Mesenchymal stem cell (in vitro differentiated cells and primary cell): Measurements from ENCODE around the gene MTCL1.

ENCODE experiments used
- DNase-seq: peaks from one replicate; pipeline ENCODE4 v3.0.0-alpha.2; 2013
- H2AFZ ChIP-seq: one replicate; pipeline ENCODE4 v1.6.1; 2013; ENCODE audit warnings: low read depth, mild to moderate bottlenecking, control low read depth, inconsistent platforms, low read length, moderate library complexity
- H2AK5ac ChIP-seq: 2 replicates; pipeline ENCODE4 v1.6.1; 2013; ENCODE audit warnings: low read length, moderate library complexity, mild to moderate bottlenecking, inconsistent platforms; ENCODE audit not compliant: severe bottlenecking
- H2BK120ac ChIP-seq: one replicate; pipeline ENCODE4 v1.6.1; 2013; ENCODE audit warnings: low read depth, mild to moderate bottlenecking, inconsistent platforms, low read length, moderate library complexity
- H2BK12ac ChIP-seq, 2 experiments: one replicate each; pipeline ENCODE4 v1.6.1; 2013; ENCODE audit warnings: inconsistent platforms in 2 of 2, low read length in 2 of 2, mild to moderate bottlenecking in 2 of 2, moderate library complexity in 2 of 2, control low read depth in 1 of 2
- H2BK15ac ChIP-seq: one replicate; pipeline ENCODE4 v1.6.1; 2013; ENCODE audit warnings: mild to moderate bottlenecking, low read depth, inconsistent platforms; ENCODE audit not compliant: poor library complexity, severe bottlenecking
- H2BK5ac ChIP-seq: 2 replicates; pipeline ENCODE4 v1.6.1; 2013; ENCODE audit warnings: low read depth, mild to moderate bottlenecking, low read length, control low read depth, inconsistent platforms; ENCODE audit not compliant: poor library complexity, severe bottlenecking
- H3K14ac ChIP-seq, 2 experiments: one replicate each; pipeline ENCODE4 v1.6.1; 2013; ENCODE audit warnings: inconsistent platforms in 2 of 2, low read length in 2 of 2, control low read depth in 1 of 2, mild to moderate bottlenecking in 1 of 2, moderate library complexity in 1 of 2
- H3K18ac ChIP-seq, 2 experiments: one replicate each; pipeline ENCODE4 v1.6.1; 2013; ENCODE audit warnings: inconsistent platforms in 2 of 2, low read length in 2 of 2, control low read depth in 1 of 2, low read depth in 1 of 2, mild to moderate bottlenecking in 1 of 2
- H3K23ac ChIP-seq, 2 experiments: one replicate each; pipeline ENCODE4 v1.6.1; 2013; ENCODE audit warnings: inconsistent platforms in 2 of 2, low read length in 2 of 2, mild to moderate bottlenecking in 2 of 2, moderate library complexity in 2 of 2, control low read depth in 1 of 2
- H3K27ac ChIP-seq: 2 replicates; pipeline ENCODE4 v1.5.1; 2013; ENCODE audit warnings: mild to moderate bottlenecking, moderate library complexity, low read length, control low read depth, inconsistent platforms; ENCODE audit not compliant: poor library complexity, severe bottlenecking
- H3K27me3 ChIP-seq, 2 experiments: 2 replicates each; pipeline versions ENCODE4 v1.6.1 to v1.7.0; 2013; ENCODE audit warnings: low read length in 2 of 2, mild to moderate bottlenecking in 2 of 2, moderate library complexity in 2 of 2, control low read depth in 1 of 2, inconsistent platforms in 1 of 2; ENCODE audit not compliant: control insufficient read depth in 1 of 2, insufficient read depth in 1 of 2
- H3K36me3 ChIP-seq, 2 experiments: 2 replicates each; pipeline versions ENCODE4 v1.6.1 to v1.7.0; 2013; ENCODE audit warnings: low read length in 2 of 2, control low read depth in 1 of 2, inconsistent platforms in 1 of 2, low read depth in 1 of 2, mild to moderate bottlenecking in 1 of 2; ENCODE audit not compliant: insufficient read depth in 2 of 2, control insufficient read depth in 1 of 2
- H3K4ac ChIP-seq, 2 experiments: one replicate each; pipeline ENCODE4 v1.6.1; 2013; ENCODE audit warnings: inconsistent platforms in 2 of 2, low read length in 2 of 2, mild to moderate bottlenecking in 2 of 2, moderate library complexity in 2 of 2, control low read depth in 1 of 2, low read depth in 1 of 2
- H3K4me1 ChIP-seq: 2 replicates; pipeline ENCODE4 v1.6.1; 2013; ENCODE audit warnings: low read depth, low read length, control low read depth; ENCODE audit not compliant: control insufficient read depth, insufficient read depth
- H3K4me2 ChIP-seq: 2 replicates; pipeline ENCODE4 v1.6.1; 2013; ENCODE audit warnings: low read length, mild to moderate bottlenecking, inconsistent platforms; ENCODE audit not compliant: poor library complexity, severe bottlenecking
- H3K4me3 ChIP-seq, 2 experiments: 2 replicates each; pipeline versions ENCODE4 v1.5.1 to v1.7.0; 2013; ENCODE audit warnings: low read length in 2 of 2, mild to moderate bottlenecking in 2 of 2, control low read depth in 1 of 2, low read depth in 1 of 2; ENCODE audit not compliant: insufficient read depth in 1 of 2
- H3K79me1 ChIP-seq: replicated peaks from 2 replicates; pipeline ENCODE4 v1.6.1; 2013; ENCODE audit warnings: mild to moderate bottlenecking, control low read depth, low read length, inconsistent platforms; ENCODE audit not compliant: poor library complexity, severe bottlenecking
- H3K9ac ChIP-seq: 2 replicates; pipeline ENCODE4 v1.7.0; 2013; ENCODE audit warnings: mild to moderate bottlenecking, low read length, moderate library complexity
- H3K9me3 ChIP-seq: 2 replicates; pipeline ENCODE4 v1.7.0; 2013; ENCODE audit warnings: mild to moderate bottlenecking, low read length; ENCODE audit not compliant: control insufficient read depth
- H4K8ac ChIP-seq: one replicate; pipeline ENCODE4 v1.6.1; 2013; ENCODE audit warnings: inconsistent platforms, mild to moderate bottlenecking, low read length, moderate library complexity
- H4K91ac ChIP-seq: one replicate; pipeline ENCODE4 v1.6.1; 2013; ENCODE audit warnings: mild to moderate bottlenecking, low read length, inconsistent platforms
- WGBS: methylation state at CpG from one replicate; pipeline ENCODE4 v1.1.7; 2013; ENCODE audit warnings: mixed read lengths; 5-methylcytosine and 5-hydroxymethylcytosine counted together

Gene MTCL1

DNA sequence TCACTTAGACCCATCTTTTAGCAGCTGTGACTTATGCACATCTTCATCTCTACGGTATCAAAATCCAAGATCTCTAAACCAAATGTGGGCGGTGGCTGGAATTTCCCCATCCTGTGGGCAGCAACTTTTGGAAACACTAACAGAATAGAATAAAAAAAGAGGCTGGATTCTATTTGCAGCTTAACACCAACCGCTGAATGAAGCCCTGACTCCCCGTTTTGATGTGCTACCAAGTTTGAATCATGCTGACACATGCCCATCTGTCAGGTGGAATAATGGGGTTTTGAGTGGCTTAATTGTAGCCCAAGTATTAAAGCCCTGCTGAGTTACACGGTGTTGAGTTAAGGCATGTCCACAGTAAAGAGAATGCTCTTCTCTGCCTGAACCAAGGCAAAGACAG is 165.2 kb downstream of the MTCL1 start:
- peaks cover 2% of the 10 kb centered on the region for H3K4me1 ChIP-seq
- no peak overlapping the region for H3K4me3 ChIP-seq
- H2BK12ac ChIP-seq: no peak overlapping the region
- no peak overlapping the region for H2BK5ac ChIP-seq
- no peak overlapping the region for H4K91ac ChIP-seq
- no peak overlapping the region for H3K9ac ChIP-seq
- no peaks in the 10 kb centered on the region for H3K36me3 ChIP-seq
- no peak overlapping the region for H2AFZ ChIP-seq
- no peak overlapping the region for H3K4ac ChIP-seq
- no peak overlapping the region for H3K23ac ChIP-seq
- no peak overlapping the region for H2BK120ac ChIP-seq
- H3K18ac ChIP-seq: no peak overlapping the region
- no peak overlapping the region for H2AK5ac ChIP-seq
- 97% methylated on average over 5 of the region's 5 CpGs for WGBS
- H3K27ac ChIP-seq: no peak overlapping the region
- H3K79me1 ChIP-seq: no peaks in the 10 kb centered on the region
- H3K27me3 ChIP-seq: peaks cover 0 to 9% of the 10 kb centered on the region in 2 experiments
- no peak for DNase-seq
- no peak overlapping the region for H2BK15ac ChIP-seq
- no peak overlapping the region for H3K14ac ChIP-seq
- H4K8ac ChIP-seq: no peak overlapping the region
- H3K9me3 ChIP-seq: no peaks in the 10 kb centered on the region
- no peak overlapping the region for H3K4me2 ChIP-seq

DNA sequence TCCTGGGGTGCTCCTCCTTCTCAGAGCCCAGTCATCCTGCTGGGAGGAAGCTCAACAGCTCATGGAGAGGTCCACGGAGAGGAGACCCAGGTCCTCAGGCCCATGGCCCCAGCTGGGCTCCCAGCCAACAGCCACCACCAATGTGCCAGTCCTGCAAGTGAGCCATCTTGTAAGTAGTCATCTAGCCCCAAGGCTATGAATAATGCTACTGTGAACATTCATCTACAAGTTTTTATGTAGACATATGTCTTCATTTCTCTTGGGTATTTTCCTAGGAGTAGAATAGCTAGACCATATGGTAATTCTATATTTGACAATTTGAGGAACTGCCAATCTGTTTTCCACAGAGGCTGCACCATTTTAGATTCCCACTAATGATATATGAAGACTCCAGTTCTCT is 166.1 kb downstream of the MTCL1 start:
- H3K4me1 ChIP-seq: peaks cover 2% of the 10 kb centered on the region
- no peak overlapping the region for H3K18ac ChIP-seq
- H3K9me3 ChIP-seq: no peaks in the 10 kb centered on the region
- no peak overlapping the region for H2BK15ac ChIP-seq
- H2AK5ac ChIP-seq: no peak overlapping the region
- no peak overlapping the region for H2AFZ ChIP-seq
- H3K27ac ChIP-seq: no peak overlapping the region
- H3K9ac ChIP-seq: no peak overlapping the region
- H2BK120ac ChIP-seq: no peak overlapping the region
- no peak overlapping the region for H3K4ac ChIP-seq
- H3K4me3 ChIP-seq: no peak overlapping the region
- H3K23ac ChIP-seq: no peak overlapping the region
- DNase-seq: no peak
- H4K8ac ChIP-seq: no peak overlapping the region
- H3K14ac ChIP-seq: no peak overlapping the region
- H3K4me2 ChIP-seq: no peak overlapping the region
- no peak overlapping the region for H2BK5ac ChIP-seq
- H2BK12ac ChIP-seq: no peak overlapping the region
- H3K79me1 ChIP-seq: no peaks in the 10 kb centered on the region
- H3K36me3 ChIP-seq: no peaks in the 10 kb centered on the region
- H4K91ac ChIP-seq: no peak overlapping the region
- H3K27me3 ChIP-seq: peaks cover 0 to 11% of the 10 kb centered on the region in 2 experiments
- WGBS: 83% methylated on average over 1 of the region's 1 CpG

DNA sequence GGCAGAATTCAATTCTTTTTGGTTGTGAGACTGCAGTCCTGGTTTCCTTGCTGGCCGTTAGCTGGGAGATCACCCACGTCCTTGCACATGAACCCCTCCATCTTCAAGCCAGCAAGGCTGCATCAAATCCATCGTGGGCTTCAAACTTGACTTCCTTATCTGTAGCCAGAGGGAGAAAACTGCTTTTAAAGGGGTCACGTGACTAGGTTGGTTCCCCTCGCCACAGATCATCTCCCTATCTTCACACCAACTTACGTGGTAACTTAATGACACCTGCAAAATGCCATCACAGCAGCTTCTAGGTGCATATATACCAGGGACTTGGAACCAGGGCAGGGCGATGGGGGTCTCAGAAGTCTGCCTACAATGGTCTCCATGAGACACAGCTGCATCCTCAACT is 169.5 kb downstream of the MTCL1 start:
- H3K23ac ChIP-seq: no peak overlapping the region
- no peak overlapping the region for H3K14ac ChIP-seq
- no peak overlapping the region for H3K18ac ChIP-seq
- no peak overlapping the region for H2BK15ac ChIP-seq
- no peak overlapping the region for H2BK12ac ChIP-seq
- H2AFZ ChIP-seq: no peak overlapping the region
- no peaks in the 10 kb centered on the region for H3K4me1 ChIP-seq
- H2BK120ac ChIP-seq: no peak overlapping the region
- no peak overlapping the region for H2BK5ac ChIP-seq
- H3K4me2 ChIP-seq: no peak overlapping the region
- H3K79me1 ChIP-seq: no peaks in the 10 kb centered on the region
- H4K8ac ChIP-seq: no peak overlapping the region
- no peak overlapping the region for H3K4ac ChIP-seq
- no peaks in the 10 kb centered on the region for H3K9me3 ChIP-seq
- no peak overlapping the region for H4K91ac ChIP-seq
- no peak overlapping the region for H3K27ac ChIP-seq
- no peak for DNase-seq
- no peak overlapping the region for H3K4me3 ChIP-seq
- no peak overlapping the region for H3K9ac ChIP-seq
- WGBS: 85% methylated on average over 7 of the region's 7 CpGs
- H2AK5ac ChIP-seq: no peak overlapping the region
- peaks cover 0 to 11% of the 10 kb centered on the region in 2 experiments for H3K27me3 ChIP-seq
- no peaks in the 10 kb centered on the region for H3K36me3 ChIP-seq

DNA sequence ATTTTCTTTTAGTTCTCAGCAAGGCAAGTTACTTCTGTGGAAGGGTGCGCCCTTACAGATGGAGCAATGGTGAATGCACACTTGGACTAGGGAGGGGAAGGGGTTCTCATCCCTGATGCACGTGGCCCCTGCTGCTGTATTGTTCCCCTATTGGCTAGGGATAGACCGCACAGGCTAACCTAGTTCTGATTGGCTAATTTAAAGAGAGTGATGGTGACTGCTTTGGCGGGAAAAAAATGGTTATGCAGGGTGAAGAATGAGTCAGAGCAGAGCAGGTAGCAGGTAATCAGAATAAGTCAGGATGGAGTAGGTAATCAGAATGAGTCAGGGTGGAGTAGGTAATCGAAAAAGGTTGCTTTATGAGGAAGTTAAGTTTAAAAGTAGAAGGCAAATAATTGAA is 171.5 kb downstream of the MTCL1 start:
- Histone ChIP-seq H3K4me3 (no peak overlapping the region), H2BK15ac (no peak overlapping the region), H2AK5ac (no peak overlapping the region), H2BK12ac (no peak overlapping the region), H3K14ac (no peak overlapping the region), H3K36me3 (no peaks in the 10 kb centered on the region), H3K4ac (no peak overlapping the region), H3K18ac (no peak overlapping the region), H3K23ac (no peak overlapping the region), H2BK120ac (no peak overlapping the region), H3K4me2 (no peak overlapping the region), H2AFZ (no peak overlapping the region), H3K9ac (no peak overlapping the region), H3K79me1 (no peaks in the 10 kb centered on the region), H3K27ac (no peak overlapping the region), H3K4me1 (no peaks in the 10 kb centered on the region), H4K91ac (no peak overlapping the region), H3K9me3 (no peaks in the 10 kb centered on the region), H3K27me3 (peaks cover 0 to 11% of the 10 kb centered on the region in 2 experiments), H2BK5ac (no peak overlapping the region), H4K8ac (no peak overlapping the region)
- 80% methylated on average over 4 of the region's 5 CpGs for WGBS
- no peak for DNase-seq
